Measurements from ENCODE around the gene LMF1. TPM values are rescaled to one million over a fixed set of nuclear protein-coding genes. Genes with fewer than 3 reads are reported as not detected.
A peak's percentile ranks its signal among the peaks of the same experiment; 100 is the strongest.

LMF1 gene
- total RNA-seq, 2 experiments from 2014 or later: 9.5 to 12.2 TPM

GRCh38 chr16:807347-808084, 163.3 kb downstream of the LMF1 start:
- Mint-ChIP-seq H3K9me3 (ENCODE audit: low read depth) (no peaks in the 10 kb centered on the region), H3K36me3 (ENCODE audit: low read depth) (peaks cover 2% of the 10 kb centered on the region), H3K27ac (peak overlapping the region; percentile 95), H3K4me3 (peak overlapping the region; percentile 96), H3K4me1 (peaks cover 8% of the 10 kb centered on the region), H3K27me3 (peaks cover 4% of the 10 kb centered on the region)
- intact Hi-C loops (cut with DNase I, micrococcal nuclease): loop anchor here in 1 of 2 experiments (1.0 to 5.0 kb wide), 6 partner anchors 19 to 280 kb away; partner anchors contain the start of genes CAPN15, CHTF18, LMF1 and METTL26
- POLR2A ChIA-PET: interaction anchor here (0.6 to 1.3 kb wide), 4 partner anchors 19 to 1711 kb away, joined by 3 to 5 read pairs (median 4); partner anchors contain the start of genes CHTF18, RPUSD1 and UNKL
- CTCF ChIA-PET: interaction anchor here (1.1 kb wide), 2 partner anchors 95 to 295 kb away, joined by 3 to 4 read pairs; no protein-coding TSS in a partner anchor
- ATAC-seq (peak; percentile 98), DNase-seq (peak; percentile 93)

DNA sequence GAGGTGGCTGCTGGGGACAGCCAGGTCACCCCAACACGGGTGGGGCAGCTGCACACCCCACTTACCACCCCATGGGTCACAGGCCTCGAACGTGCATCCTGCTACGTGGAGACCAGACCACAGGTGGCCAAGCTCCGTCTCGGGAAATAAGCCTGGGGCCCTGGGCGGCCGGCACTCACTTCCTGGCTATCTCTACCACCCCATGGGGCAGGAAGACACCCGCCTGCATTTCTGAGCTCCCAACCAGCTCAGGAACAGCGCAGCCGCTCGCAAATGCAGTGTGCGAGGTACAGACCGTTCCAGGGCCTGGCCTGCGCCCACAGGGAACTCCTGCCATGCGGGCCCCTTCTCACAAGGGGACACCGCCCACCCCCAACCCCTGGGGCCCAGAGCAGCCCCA, 165.3 kb downstream of the LMF1 start:
- DNase-seq (no peak), ATAC-seq (no peak)
- Mint-ChIP-seq H3K4me1 (peaks cover 8% of the 10 kb centered on the region), H3K36me3 (ENCODE audit: low read depth) (peaks cover 2% of the 10 kb centered on the region), H3K9me3 (ENCODE audit: low read depth) (no peaks in the 10 kb centered on the region), H3K27ac (no peak overlapping the region), H3K27me3 (peaks cover 2% of the 10 kb centered on the region), H3K4me3 (no peak overlapping the region)
- intact Hi-C loops (cut with DNase I, micrococcal nuclease): loop anchor here in 1 of 2 experiments (5.0 kb wide), 2 partner anchors 167 to 278 kb away; partner anchors contain the start of genes CAPN15 and LMF1
- ChIA-PET POLR2A (no interaction called here), CTCF (interaction anchor here (0.6 kb wide), 1 partner anchor 66 kb away, joined by 3 read pairs; no protein-coding TSS in a partner anchor)

DNA sequence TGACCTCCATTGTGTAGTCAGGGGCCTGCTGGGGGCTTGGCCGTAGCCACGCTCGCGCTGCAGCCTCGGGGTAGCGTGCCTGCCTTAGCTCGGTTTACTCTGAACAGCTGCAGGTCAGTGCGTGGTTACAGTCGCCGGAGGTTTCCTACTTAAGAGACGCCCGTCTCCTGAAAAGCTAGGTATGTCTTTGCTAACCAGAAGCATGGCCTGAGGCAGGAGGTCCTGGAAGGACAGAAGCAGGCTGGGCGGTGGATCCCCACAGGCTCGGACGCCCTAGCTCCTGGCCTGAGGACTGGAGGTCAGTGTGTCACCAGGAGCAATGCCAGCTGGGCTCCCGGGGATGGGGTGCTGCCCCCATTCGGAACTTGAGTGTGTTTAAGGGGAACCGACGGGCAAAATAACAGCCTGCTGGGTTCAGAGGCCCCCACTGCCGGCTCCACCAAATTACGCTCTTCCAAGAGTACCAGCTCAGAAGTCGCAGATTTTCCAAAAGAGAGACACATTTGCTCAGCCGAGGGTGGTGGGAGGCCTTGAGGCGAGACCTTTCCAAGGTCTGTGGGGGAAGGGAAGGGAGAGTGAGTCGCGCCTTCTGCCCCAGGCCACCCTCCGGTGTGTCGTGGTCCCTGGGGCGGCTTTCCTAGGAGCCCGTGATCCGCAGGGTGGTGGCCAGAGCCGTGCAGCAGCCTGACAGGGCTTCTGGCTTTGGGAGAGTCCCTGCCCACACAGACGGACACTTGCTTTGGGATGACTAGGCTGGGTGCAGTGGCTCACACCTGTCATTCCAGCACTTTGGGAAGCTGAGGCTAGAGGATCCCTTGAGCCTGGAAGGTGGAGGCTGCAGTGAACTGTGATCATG, 166.4 kb downstream of the LMF1 start:
- H3K4me3 Mint-ChIP-seq: no peak overlapping the region
- H3K9me3 Mint-ChIP-seq (ENCODE audit: low read depth): no peaks in the 10 kb centered on the region
- peaks cover 8% of the 10 kb centered on the region for H3K4me1 Mint-ChIP-seq
- H3K27ac Mint-ChIP-seq: no peak overlapping the region
- H3K36me3 Mint-ChIP-seq (ENCODE audit: low read depth): peaks cover 2% of the 10 kb centered on the region
- intact Hi-C loops (cut with DNase I, micrococcal nuclease): loop anchor here in 1 of 2 experiments (5.0 kb wide), 2 partner anchors 168 to 277 kb away; partner anchors contain the start of genes CAPN15 and LMF1
- no peak for DNase-seq
- ATAC-seq: no peak
- H3K27me3 Mint-ChIP-seq: peaks cover 2% of the 10 kb centered on the region
- ChIA-PET POLR2A (no interaction called here), CTCF (interaction anchor here (0.6 kb wide), 1 partner anchor 276 kb away, joined by 3 read pairs; no protein-coding TSS in a partner anchor)

- ATAC-seq (no peak), DNase-seq (no peak)
- Mint-ChIP-seq H3K4me3 (no peak overlapping the region), H3K27ac (no peak overlapping the region), H3K9me3 (ENCODE audit: low read depth) (no peaks in the 10 kb centered on the region), H3K4me1 (peaks cover 8% of the 10 kb centered on the region), H3K27me3 (peaks cover 2% of the 10 kb centered on the region), H3K36me3 (ENCODE audit: low read depth) (peaks cover 2% of the 10 kb centered on the region)
- ChIA-PET POLR2A (no interaction called here), CTCF (interaction anchor here (0.6 kb wide), 1 partner anchor 277 kb away, joined by 3 read pairs; no protein-coding TSS in a partner anchor)
- intact Hi-C loops (cut with DNase I, micrococcal nuclease): no loop called here
These were observed 167.1 kb downstream of the LMF1 start for GRCh38 chr16:803754-804080.

Other genes with a start within 250 kb of the LMF1 start
- gene ANTKMT, start 249.8 kb downstream of the LMF1 start, total RNA-seq: 10 to 100 TPM; 13.3 to 27.0 TPM
- 1 to 10 TPM; 1.8 to 2.4 TPM for gene CCDC78, start 244.5 kb downstream of the LMF1 start, total RNA-seq
- 10 to 100 TPM; 10.0 to 11.7 TPM for gene HAGHL, start 243.9 kb downstream of the LMF1 start, total RNA-seq
- 10 to 100 TPM; 28.3 to 31.9 TPM for gene CIAO3, start 230.0 kb downstream of the LMF1 start, total RNA-seq
- not detected for gene MSLN, start 210.2 kb downstream of the LMF1 start, total RNA-seq
- 10 to 100 TPM; 16.3 to 17.5 TPM for gene RPUSD1, start 182.6 kb downstream of the LMF1 start, total RNA-seq
- gene CHTF18, start 182.4 kb downstream of the LMF1 start, total RNA-seq: 100 to 1,000 TPM in 1 of 2 experiments, 10 to 100 TPM in 1; 82.2 to 105 TPM
- not detected for gene GNG13, start 170.2 kb downstream of the LMF1 start, total RNA-seq
- gene SOX8, start 10.8 kb upstream of the LMF1 start, total RNA-seq: 1 to 10 TPM; 1.4 to 1.6 TPM
- not detected for gene SSTR5, start 101.8 kb upstream of the LMF1 start, total RNA-seq
- not detected for gene C1QTNF8, start 125.3 kb upstream of the LMF1 start, total RNA-seq
- under 1 TPM; 0.86 to 0.98 TPM for gene CACNA1H, start 182.1 kb upstream of the LMF1 start, total RNA-seq